Dendritic cell treated with granulocyte-macrophage colony-stimulating factor and Interleukin-4, amounts not matched to agents 40 ng/mL and 50 ng/mL, for 4 days (primary cell): Measurements from ENCODE around the gene CAMK2G.
"Not testable (repeated sequence)": the region's sequence is repeated elsewhere in the genome, so short reads cannot be mapped to it uniquely, and the experiment has no call there.

Experiments used
- H3K27ac Mint-ChIP-seq: one replicate; pipeline ENCODE4 v1.8.0; 2022; ENCODE audit warnings: mild to moderate bottlenecking, mixed read lengths
- H3K27me3 Mint-ChIP-seq: one replicate; pipeline ENCODE4 v1.8.0; 2022; ENCODE audit warnings: mild to moderate bottlenecking, mixed read lengths
- H3K36me3 Mint-ChIP-seq: one replicate; pipeline ENCODE4 v1.8.0; 2022; ENCODE audit warnings: low read depth, mixed read lengths
- H3K4me1 Mint-ChIP-seq: one replicate; pipeline ENCODE4 v1.8.0; 2022; ENCODE audit warnings: low read depth, mixed read lengths
- H3K4me3 Mint-ChIP-seq: one replicate; pipeline ENCODE4 v1.8.0; 2022; ENCODE audit warnings: mild to moderate bottlenecking, moderate library complexity, mixed read lengths
- H3K9me3 Mint-ChIP-seq: one replicate; pipeline ENCODE4 v1.8.0; 2022; ENCODE audit warnings: mixed read lengths
- intact Hi-C: fragments of 100-400 bp; cut with micrococcal nuclease; formaldehyde crosslinking; loops from one replicate; pipeline ENCODE4 v1.15.0; 2022

The CAMK2G gene

DNA sequence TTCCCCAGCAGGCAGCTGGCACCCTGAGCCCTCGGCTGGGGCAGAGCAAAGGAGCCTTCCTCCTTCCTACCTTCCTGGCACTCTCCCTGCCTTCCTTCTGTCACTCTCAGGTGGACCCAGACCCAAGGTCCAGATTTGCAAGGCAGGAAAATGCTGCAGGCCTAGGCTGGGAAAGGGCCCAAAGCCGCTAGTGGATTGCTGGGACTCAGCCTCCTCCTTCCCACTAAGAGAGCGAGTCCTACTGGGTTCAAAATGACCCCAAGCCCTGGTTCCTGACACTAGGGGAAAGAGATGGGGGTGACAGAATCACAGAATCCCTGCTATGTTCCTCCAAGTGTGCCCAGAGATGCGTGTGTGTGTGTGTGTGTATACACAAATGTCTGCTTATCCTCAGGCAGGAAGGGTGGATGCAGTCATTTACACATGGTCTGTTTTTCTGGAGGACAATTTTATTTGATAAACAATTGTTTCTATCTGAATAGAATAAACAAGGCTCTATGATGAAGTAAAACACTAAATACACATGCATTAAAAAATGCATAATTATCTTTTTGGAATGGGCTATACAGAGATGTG is 35.3 kb upstream of the CAMK2G start:
- Mint-ChIP-seq H3K4me3 (peak overlapping the region; percentile 93), H3K27ac (peak overlapping the region; percentile 93), H3K4me1 (peaks cover 76% of the 10 kb centered on the region), H3K9me3 (no peaks in the 10 kb centered on the region), H3K27me3 (no peaks in the 10 kb centered on the region), H3K36me3 (peaks cover 44% of the 10 kb centered on the region)
- intact Hi-C loops, result loop anchor here (2.0 kb wide), 1 partner anchor 47 kb away; no protein-coding TSS in a partner anchor

DNA sequence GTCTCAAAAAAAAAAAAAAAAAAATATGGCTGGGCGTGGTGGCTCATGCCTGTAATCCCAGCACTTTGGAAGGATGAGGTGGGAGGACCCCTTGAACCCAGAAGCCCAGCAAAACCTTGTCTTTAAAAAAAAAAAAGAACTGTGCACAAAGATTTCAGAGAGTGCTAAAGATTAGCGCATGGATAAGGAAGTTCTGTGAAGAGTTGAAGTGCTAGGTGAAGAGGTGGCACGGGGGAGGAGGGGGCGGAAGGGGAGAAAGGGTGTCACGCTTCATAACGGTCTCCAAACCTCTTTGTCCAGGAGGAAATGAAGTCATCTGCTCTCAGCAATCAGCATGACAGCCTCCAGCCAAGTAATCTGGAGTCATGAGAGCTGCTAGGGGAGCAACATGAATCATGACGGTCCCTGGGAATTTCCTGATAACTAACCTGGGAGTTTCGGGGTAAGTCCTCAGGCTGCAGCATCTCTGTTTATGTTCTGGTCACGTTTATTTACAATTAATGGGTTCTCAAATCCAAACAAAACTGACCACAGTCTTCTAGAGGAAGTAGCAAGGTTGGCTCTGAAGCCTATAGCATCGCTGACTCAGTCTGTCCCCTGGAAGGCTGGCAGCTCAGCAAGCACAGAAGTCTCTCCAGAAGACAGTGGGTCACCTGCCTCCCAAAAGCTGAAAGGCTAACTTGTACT is 34.6 kb upstream of the CAMK2G start:
- Mint-ChIP-seq H3K9me3 (no peaks in the 10 kb centered on the region), H3K4me1 (peaks cover 75% of the 10 kb centered on the region), H3K4me3 (peak overlapping the region; percentile 72), H3K27ac (peak overlapping the region; percentile 93), H3K27me3 (no peaks in the 10 kb centered on the region), H3K36me3 (peaks cover 37% of the 10 kb centered on the region)
- intact Hi-C loops, result loop anchor here (2.0 kb wide), 1 partner anchor 48 kb away; no protein-coding TSS in a partner anchor

DNA sequence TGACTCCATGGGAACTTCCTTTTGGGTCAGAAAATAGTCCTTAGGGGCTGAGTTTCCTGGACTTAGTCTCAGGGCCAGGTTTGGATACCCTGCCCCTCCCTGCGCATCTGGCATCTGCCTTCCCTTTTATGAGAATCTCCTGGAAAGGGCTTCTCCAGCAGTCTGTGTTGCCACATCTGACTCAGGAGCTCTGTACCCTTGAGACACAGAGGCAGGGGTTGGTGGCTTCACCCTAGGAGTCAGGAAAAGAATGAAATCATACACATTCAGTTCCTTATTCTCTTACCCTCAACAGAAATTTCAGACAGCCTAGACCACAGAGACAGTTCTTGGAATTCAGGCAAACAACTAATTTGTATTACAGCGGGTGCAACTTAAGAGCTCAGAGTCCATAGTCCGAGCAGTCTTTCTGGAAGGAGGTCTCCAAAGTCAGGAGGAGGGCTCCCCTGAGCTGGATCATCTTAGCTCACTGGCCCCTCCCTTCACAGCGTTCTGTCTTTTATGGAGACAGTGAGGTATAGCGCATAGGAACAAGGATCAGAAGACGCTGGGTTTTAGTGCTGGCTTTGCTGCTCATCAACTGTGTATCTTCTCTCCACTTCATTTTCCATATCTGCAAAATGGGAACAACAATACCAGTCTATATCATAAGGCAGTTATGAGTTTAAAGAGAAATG is 33.6 kb upstream of the CAMK2G start:
- Mint-ChIP-seq H3K27me3 (no peaks in the 10 kb centered on the region), H3K4me1 (peaks cover 73% of the 10 kb centered on the region), H3K36me3 (peaks cover 27% of the 10 kb centered on the region), H3K27ac (peak overlapping the region; percentile 93), H3K4me3 (peak overlapping the region; percentile 72), H3K9me3 (no peaks in the 10 kb centered on the region)
- intact Hi-C loops, result loop anchor here (2.0 kb wide), 1 partner anchor 49 kb away; no protein-coding TSS in a partner anchor

DNA sequence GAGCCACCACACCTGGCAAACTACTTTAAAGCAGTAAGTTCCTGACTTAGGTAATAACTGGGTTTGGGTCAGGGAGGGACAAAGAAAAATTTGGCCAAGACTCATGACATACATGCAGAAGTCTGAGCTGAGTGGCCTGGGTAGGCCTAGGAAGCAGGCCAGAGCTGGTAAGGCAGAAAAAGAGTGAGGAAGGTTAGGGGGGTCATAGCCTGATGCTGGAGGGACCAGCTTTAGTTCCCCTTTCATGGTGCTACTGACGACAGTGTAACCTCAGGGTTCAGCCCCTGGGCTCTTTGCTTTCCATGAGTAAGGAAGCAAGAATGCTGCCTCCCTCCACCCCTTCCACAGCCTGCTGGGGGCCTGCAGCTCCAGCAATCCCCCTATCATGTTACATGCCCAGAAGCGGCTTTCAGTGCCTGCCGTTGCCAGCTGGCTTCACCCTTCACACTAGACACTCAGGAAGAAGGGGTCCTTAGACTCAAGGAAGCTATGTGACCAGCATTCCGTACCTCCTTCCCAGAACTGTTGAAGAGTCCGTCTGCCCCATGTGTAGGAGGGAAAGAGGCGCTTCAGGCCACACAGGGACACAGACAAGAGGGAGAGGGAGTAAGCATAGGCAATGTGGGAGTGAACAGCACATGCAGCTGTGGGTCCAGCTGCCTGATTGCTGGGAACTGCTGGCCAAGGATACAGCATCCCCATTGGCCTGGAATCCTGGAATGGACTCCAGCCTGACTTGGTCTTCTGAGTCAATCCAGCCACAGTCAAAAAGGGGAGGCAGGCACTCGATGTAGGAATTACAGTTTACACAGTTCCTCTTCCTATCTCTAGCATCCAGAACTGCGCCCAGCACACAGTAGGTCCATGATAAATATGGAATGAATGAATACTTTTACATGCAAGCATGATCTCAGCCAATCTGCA is 32.4 kb upstream of the CAMK2G start:
- no peaks in the 10 kb centered on the region for H3K27me3 Mint-ChIP-seq
- no peaks in the 10 kb centered on the region for H3K9me3 Mint-ChIP-seq
- intact Hi-C loops, result loop anchor here (1.0 kb wide), 1 partner anchor 17 kb away; no protein-coding TSS in a partner anchor
- H3K36me3 Mint-ChIP-seq, result peaks cover 15% of the 10 kb centered on the region
- peak overlapping the region; percentile 93 for H3K27ac Mint-ChIP-seq
- peak overlapping the region; percentile 30 for H3K4me3 Mint-ChIP-seq
- peaks cover 80% of the 10 kb centered on the region for H3K4me1 Mint-ChIP-seq

DNA sequence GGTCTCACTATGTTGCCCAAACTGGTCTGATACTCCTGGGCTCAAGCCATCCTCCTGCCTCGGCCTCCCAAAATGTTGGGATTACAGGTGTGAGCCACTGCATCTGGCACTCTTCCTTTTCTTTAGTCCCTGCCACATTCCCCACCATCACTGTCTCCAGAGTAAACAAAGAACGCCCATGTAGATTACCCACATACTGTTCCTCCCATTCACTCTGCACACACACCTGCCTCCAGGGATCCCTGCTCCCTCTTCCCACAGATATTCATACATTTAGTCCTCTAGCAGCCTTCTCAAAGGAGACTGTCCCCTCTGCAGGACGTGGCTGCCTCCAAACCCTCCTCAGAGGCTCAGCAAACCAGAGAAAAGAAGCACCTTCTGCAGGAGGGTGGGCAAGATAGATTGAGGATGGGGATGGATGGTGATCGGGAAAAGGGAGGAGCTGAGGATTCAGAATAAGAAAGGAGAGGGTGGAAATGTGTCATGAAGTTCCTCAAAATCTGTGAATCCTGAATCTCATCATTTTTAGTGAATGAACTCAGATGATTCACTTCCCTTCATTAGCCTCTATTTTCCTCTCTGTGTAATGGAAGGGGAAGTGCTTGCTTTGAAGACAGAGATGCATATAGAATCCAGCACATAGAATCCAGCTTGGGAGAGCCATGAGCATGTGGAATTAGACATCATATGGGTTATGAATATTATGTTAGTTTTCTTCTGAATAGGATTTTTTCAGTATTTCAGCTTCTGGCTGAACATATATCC is 31.1 kb upstream of the CAMK2G start:
- H3K27me3 Mint-ChIP-seq, result no peaks in the 10 kb centered on the region
- H3K27ac Mint-ChIP-seq, result peak overlapping the region; percentile 93
- peaks cover 4% of the 10 kb centered on the region for H3K36me3 Mint-ChIP-seq
- intact Hi-C loops, result loop anchor here (1.0 kb wide), 1 partner anchor 16 kb away; no protein-coding TSS in a partner anchor
- no peaks in the 10 kb centered on the region for H3K9me3 Mint-ChIP-seq
- no peak overlapping the region for H3K4me3 Mint-ChIP-seq
- H3K4me1 Mint-ChIP-seq, result peaks cover 87% of the 10 kb centered on the region

DNA sequence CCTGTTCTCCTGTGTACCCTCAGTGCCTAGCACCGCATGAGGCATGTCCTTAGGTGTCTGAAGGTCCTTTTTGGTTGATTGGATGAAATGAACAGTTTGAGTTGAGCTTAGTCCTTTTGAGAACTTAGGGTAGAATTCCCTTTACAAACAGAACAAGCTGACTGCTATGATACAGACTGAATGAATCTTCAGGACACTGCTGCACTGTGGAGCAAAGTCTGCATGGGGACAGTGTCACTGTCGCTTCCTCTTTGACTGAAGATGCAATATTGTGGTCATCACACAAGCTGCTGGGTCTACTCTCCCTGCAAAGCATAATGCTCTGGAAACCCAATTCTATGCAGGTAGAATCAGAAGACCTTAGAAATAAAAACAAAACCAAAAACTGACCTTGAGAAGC is 28.0 kb upstream of the CAMK2G start:
- Mint-ChIP-seq H3K36me3 (no peaks in the 10 kb centered on the region), H3K4me3 (no peak overlapping the region), H3K9me3 (no peaks in the 10 kb centered on the region), H3K27me3 (no peaks in the 10 kb centered on the region), H3K27ac (peak overlapping the region; percentile 89), H3K4me1 (peaks cover 82% of the 10 kb centered on the region)
- intact Hi-C loops, result no loop called here

DNA sequence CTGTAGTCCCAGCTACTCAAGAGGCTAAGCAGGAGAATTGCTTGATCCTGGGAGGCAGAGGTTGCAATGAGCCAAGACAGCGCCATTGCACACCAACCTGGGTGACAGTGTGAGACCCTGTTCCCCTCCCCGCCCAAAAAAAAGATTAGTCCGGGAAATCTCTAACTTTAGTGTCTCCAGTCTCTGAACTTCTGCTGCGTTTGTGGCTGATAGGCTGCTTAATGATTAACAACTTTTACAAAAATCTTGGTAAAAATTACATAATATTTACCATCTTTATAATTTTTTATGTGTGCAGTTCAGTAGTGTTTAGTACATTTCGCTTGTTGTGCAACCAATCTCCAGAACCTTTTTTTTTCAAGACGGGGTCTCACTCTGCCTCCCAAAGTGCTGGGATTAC is 26.9 kb upstream of the CAMK2G start:
- no peak overlapping the region for H3K27ac Mint-ChIP-seq
- intact Hi-C loops, result no loop called here
- H3K4me3 Mint-ChIP-seq, result no peak overlapping the region
- no peaks in the 10 kb centered on the region for H3K9me3 Mint-ChIP-seq
- peaks cover 72% of the 10 kb centered on the region for H3K4me1 Mint-ChIP-seq
- no peaks in the 10 kb centered on the region for H3K27me3 Mint-ChIP-seq
- H3K36me3 Mint-ChIP-seq, result no peaks in the 10 kb centered on the region

DNA sequence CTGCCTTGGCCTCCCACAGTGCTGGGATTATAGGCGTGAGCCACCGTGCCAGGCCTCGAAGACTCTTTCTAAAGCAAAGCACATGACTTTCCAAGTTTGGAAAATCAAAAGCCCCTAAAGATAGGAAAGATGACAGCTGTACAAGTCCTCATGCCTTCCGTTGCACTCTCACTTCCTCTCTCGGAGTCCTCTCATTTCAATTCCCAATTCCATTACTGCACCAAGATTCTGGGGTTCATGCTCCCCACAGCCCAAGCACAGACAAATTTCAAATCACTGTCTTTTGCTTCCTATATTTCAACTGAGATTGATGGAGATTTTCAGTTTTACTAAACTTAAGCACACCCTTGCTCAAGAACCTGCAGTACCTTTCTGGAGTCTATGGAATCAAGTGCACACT is 25.7 kb upstream of the CAMK2G start:
- H3K4me3 Mint-ChIP-seq, result peak overlapping the region; percentile 1
- peak overlapping the region; percentile 91 for H3K27ac Mint-ChIP-seq
- H3K4me1 Mint-ChIP-seq, result peaks cover 66% of the 10 kb centered on the region
- H3K36me3 Mint-ChIP-seq, result no peaks in the 10 kb centered on the region
- no peaks in the 10 kb centered on the region for H3K27me3 Mint-ChIP-seq
- H3K9me3 Mint-ChIP-seq, result no peaks in the 10 kb centered on the region
- intact Hi-C loops, result no loop called here

DNA sequence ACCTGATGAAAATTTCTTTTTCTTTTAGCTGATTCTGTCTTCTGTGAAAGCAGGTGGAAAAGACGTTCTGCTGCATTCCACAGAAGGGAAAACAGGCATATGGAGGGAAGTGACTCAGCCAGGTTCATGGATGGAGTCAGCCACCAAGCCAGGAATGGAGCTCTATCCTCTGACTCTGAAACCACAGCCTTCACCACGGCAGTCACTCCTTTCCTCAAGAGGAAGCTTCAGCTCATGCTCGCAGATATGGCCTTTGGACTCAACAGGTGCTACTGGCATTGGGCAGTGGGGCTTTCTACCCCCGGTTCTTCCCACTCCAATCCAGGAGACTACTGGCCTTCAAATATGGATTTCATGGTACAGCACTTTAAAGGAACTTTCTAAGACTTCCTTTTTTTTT is 25.1 kb upstream of the CAMK2G start:
- Mint-ChIP-seq H3K4me3 (no peak overlapping the region), H3K36me3 (no peaks in the 10 kb centered on the region), H3K9me3 (no peaks in the 10 kb centered on the region), H3K27me3 (no peaks in the 10 kb centered on the region), H3K4me1 (peaks cover 69% of the 10 kb centered on the region), H3K27ac (peak overlapping the region; percentile 91)
- intact Hi-C loops, result loop anchor here (1.0 kb wide), 1 partner anchor 10 kb away; no protein-coding TSS in a partner anchor

DNA sequence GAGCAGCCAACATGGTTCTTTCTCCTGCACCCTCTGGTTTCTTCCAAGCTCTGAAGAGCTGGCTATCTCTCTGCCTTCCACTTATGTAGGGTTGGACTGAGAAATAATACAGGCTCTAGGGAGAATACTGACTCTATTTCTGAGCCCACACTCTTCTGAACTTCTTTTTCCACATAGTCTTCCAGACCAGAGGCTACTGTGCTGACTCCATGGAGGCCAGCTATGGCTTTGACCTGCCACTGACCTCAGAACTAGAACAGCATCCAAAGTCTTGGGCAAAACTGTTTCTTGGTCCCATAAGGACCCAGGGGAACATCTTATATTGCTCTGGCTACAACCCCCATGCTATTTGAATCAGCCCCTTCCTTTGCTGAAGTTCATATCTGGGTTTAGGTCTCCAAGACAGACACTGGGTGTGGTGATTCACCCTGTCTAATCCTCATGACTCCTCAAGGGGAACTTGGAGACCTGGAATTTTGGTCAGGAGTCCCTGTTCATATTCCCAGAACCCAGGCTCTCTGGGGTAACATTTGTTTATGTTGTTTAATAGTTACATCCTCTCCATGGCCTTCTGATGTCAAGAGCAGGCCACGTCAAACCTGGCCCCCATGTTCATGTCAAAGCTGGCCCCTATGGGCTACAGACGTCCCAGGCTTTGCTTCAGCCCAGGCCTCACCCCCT is 24.5 kb upstream of the CAMK2G start:
- Mint-ChIP-seq H3K4me3 (no peak overlapping the region), H3K9me3 (no peaks in the 10 kb centered on the region), H3K27ac (peak overlapping the region; percentile 91), H3K27me3 (no peaks in the 10 kb centered on the region), H3K36me3 (no peaks in the 10 kb centered on the region), H3K4me1 (peaks cover 66% of the 10 kb centered on the region)
- intact Hi-C loops, result loop anchor here (1.0 kb wide), 1 partner anchor 10 kb away; no protein-coding TSS in a partner anchor

DNA sequence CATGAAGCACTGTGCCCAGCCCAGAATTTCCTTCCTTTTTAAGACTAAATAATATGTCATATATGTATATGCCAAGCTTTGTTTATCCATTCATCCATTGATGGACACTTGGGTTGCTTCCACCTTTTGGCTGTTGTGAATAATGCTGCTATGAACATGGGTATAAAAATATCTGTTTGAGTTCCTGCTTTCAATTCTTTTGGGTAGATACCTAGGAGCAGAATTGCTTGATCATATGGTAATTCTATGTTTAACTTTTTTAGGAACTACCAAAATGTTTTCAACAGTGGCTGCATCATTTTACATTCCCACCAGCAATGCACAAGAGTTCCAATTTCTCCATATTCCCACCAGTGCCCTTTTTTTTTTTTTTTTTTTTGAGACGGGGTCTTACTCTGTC is 23.3 kb upstream of the CAMK2G start:
- H3K27me3 Mint-ChIP-seq, result no peaks in the 10 kb centered on the region
- no peaks in the 10 kb centered on the region for H3K36me3 Mint-ChIP-seq
- H3K4me1 Mint-ChIP-seq, result peaks cover 66% of the 10 kb centered on the region
- intact Hi-C loops, result no loop called here
- H3K27ac Mint-ChIP-seq, result no peak overlapping the region
- no peak overlapping the region for H3K4me3 Mint-ChIP-seq
- no peaks in the 10 kb centered on the region for H3K9me3 Mint-ChIP-seq

DNA sequence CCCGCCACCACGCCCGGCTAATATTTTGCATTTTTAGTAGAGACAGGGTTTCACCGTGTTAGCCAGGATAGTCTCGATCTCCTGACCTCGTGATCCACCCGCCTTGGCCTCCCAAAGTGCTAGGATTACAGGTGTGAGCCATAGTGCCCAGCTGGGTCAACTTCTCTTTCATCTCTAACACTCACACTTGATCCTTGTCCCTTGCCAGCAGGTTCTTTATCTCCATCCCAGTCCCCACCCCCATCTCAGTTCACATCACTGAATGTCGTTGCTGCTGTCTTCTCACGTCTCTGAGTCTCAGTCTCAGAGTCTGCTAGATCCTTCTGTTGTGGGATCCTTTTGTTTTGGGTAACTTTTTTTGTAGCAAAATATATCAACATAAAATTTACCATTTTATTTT is 21.0 kb upstream of the CAMK2G start:
- intact Hi-C loops, H3K36me3 Mint-ChIP-seq, H3K4me3 Mint-ChIP-seq, H3K9me3 Mint-ChIP-seq, H3K27me3 Mint-ChIP-seq: not testable (repeated sequence)
- Mint-ChIP-seq H3K4me1 (peaks cover 69% of the 10 kb centered on the region), H3K27ac (peak overlapping the region; percentile 45)
